ENCODE data around the gene LURAP1L.

LURAP1L gene

GRCh38 chr9:12812710-12813109, 37.9 kb downstream of the LURAP1L start:
- DNase-seq (ENCODE audit: low read depth in 1 of 2, low spot score in 1 of 2) = no peak

- no peak for DNase-seq (ENCODE audit: low read depth in 1 of 2, low spot score in 1 of 2)
These were observed 38.7 kb downstream of the LURAP1L start for GRCh38 chr9:12813533-12813932.

- no peak for DNase-seq (ENCODE audit: low read depth in 1 of 2, low spot score in 1 of 2)
These were observed 39.4 kb downstream of the LURAP1L start for GRCh38 chr9:12813960-12814876.

GRCh38 chr9:12814877-12815237, 40.0 kb downstream of the LURAP1L start:
- no peak for DNase-seq (ENCODE audit: low read depth in 1 of 2, low spot score in 1 of 2)

- DNase-seq (ENCODE audit: low read depth in 1 of 2, low spot score in 1 of 2) = no peak
These were observed 41.1 kb downstream of the LURAP1L start for GRCh38 chr9:12815888-12816287.

- DNase-seq (ENCODE audit: low read depth in 1 of 2, low spot score in 1 of 2) = no peak
These were observed 41.9 kb downstream of the LURAP1L start for GRCh38 chr9:12816656-12817101.

GRCh38 chr9:12817702-12818101, 42.9 kb downstream of the LURAP1L start:
- no peak for DNase-seq (ENCODE audit: low read depth in 1 of 2, low spot score in 1 of 2)

GRCh38 chr9:12818431-12819000, 43.7 kb downstream of the LURAP1L start:
- no peak for DNase-seq (ENCODE audit: low read depth in 1 of 2, low spot score in 1 of 2)

GRCh38 chr9:12819436-12820185, 44.8 kb downstream of the LURAP1L start:
- no peak for DNase-seq (ENCODE audit: low read depth in 1 of 2, low spot score in 1 of 2)

GRCh38 chr9:12822111-12822510, 47.3 kb downstream of the LURAP1L start:
- no peak for DNase-seq (ENCODE audit: low read depth in 1 of 2, low spot score in 1 of 2)

GRCh38 chr9:12826924-12827565, 52.2 kb downstream of the LURAP1L start:
- no peak for DNase-seq (ENCODE audit: low read depth in 1 of 2, low spot score in 1 of 2)

GRCh38 chr9:12833701-12834100, 58.9 kb downstream of the LURAP1L start:
- no peak for DNase-seq (ENCODE audit: low read depth in 1 of 2, low spot score in 1 of 2)

- no peak for DNase-seq (ENCODE audit: low read depth in 1 of 2, low spot score in 1 of 2)
These were observed 63.7 kb downstream of the LURAP1L start for GRCh38 chr9:12838546-12838945.

- no peak for DNase-seq (ENCODE audit: low read depth in 1 of 2, low spot score in 1 of 2)
These were observed 68.9 kb downstream of the LURAP1L start for GRCh38 chr9:12843735-12844134.

- DNase-seq (ENCODE audit: low read depth in 1 of 2, low spot score in 1 of 2) = no peak
These were observed 71.2 kb downstream of the LURAP1L start for GRCh38 chr9:12846035-12846434.

- no peak for DNase-seq (ENCODE audit: low read depth in 1 of 2, low spot score in 1 of 2)
These were observed 72.7 kb downstream of the LURAP1L start for GRCh38 chr9:12847561-12847960.

- DNase-seq (ENCODE audit: low read depth in 1 of 2, low spot score in 1 of 2) = no peak
These were observed 74.7 kb downstream of the LURAP1L start for GRCh38 chr9:12849486-12850003.

GRCh38 chr9:12851341-12852090, 76.7 kb downstream of the LURAP1L start:
- DNase-seq (ENCODE audit: low read depth in 1 of 2, low spot score in 1 of 2) = no peak

GRCh38 chr9:12853051-12853450, 78.2 kb downstream of the LURAP1L start:
- no peak for DNase-seq (ENCODE audit: low read depth in 1 of 2, low spot score in 1 of 2)

- no peak for DNase-seq (ENCODE audit: low read depth in 1 of 2, low spot score in 1 of 2)
These were observed 79.4 kb downstream of the LURAP1L start for GRCh38 chr9:12854221-12854620.
